CD4-positive, alpha-beta T cell (primary cell): Measurements from ENCODE around the gene ACTN1. TPM values are rescaled to one million over a fixed set of nuclear protein-coding genes. Genes with fewer than 3 reads are reported as not detected.

Experiments
- ATAC-seq: fragments of 200-7000 bp; cut with Tn5 transposase; one replicate; pipeline ENCODE4 v1.10.0; 2022; ENCODE audit warnings: mild to moderate bottlenecking; ENCODE audit not compliant: poor library complexity
- CTCF ChIA-PET: fragments of 350-600 bp; sonication (Branson Sonifier 250); formaldehyde crosslinking; loops from one replicate; lab custom pipeline; 2021; ENCODE audit warnings: antibody characterized with exemption, inconsistent platforms; lab: Charles Lee
- POLR2A ChIA-PET: fragments of 350-600 bp; sonication (Branson Sonifier 250); formaldehyde crosslinking; loops from one replicate; lab custom pipeline; 2021; ENCODE audit warnings: antibody characterized with exemption, inconsistent platforms; lab: Charles Lee
- DNase-seq, 14 experiments: peaks; one replicate each; pipeline ENCODE4 v3.0.0-alpha.2; 2013 to 2020; ENCODE audit warnings: mixed read lengths in 2 of 14
- H3K27ac ChIP-seq, 2 donors: one replicate each; pipeline versions ENCODE4 v1.5.1 to v1.7.0; 2013; ENCODE audit warnings: low read length in 2 of 2, low read depth in 1 of 2, mild to moderate bottlenecking in 1 of 2
- H3K27me3 ChIP-seq, 2 experiments: 1 replicate in 1 of 2; 2 replicates in 1 of 2; pipeline versions ENCODE4 v1.6.1 to v1.7.0; 2013; ENCODE audit warnings: low read length in 2 of 2, control low read depth in 1 of 2, mild to moderate bottlenecking in 1 of 2, moderate library complexity in 1 of 2; ENCODE audit not compliant: insufficient read depth in 2 of 2, control insufficient read depth in 1 of 2
- H3K36me3 ChIP-seq: one replicate; pipeline ENCODE4 v1.6.1; 2013; ENCODE audit warnings: low read length, control low read depth; ENCODE audit not compliant: insufficient read depth
- H3K4me1 ChIP-seq: one replicate; pipeline ENCODE4 v1.6.1; 2013; ENCODE audit warnings: low read length, control low read depth; ENCODE audit not compliant: insufficient read depth
- H3K4me3 ChIP-seq: one replicate; pipeline ENCODE4 v1.5.1; 2013; ENCODE audit warnings: mild to moderate bottlenecking, low read length, moderate library complexity
- H3K9me3 ChIP-seq, 2 experiments: 1 replicate in 1 of 2; 2 replicates in 1 of 2; pipeline versions ENCODE4 v1.6.1 to v1.7.0; 2013; ENCODE audit warnings: low read length in 2 of 2, mild to moderate bottlenecking in 2 of 2, control low read depth in 1 of 2, moderate library complexity in 1 of 2; ENCODE audit not compliant: control insufficient read depth in 1 of 2, insufficient read depth in 1 of 2
- H3K27ac Mint-ChIP-seq: one replicate; pipeline ENCODE4 v1.8.0; 2020; ENCODE audit warnings: mixed read lengths
- H3K27me3 Mint-ChIP-seq: one replicate; pipeline ENCODE4 v1.8.0; 2021; ENCODE audit warnings: mixed read lengths
- H3K36me3 Mint-ChIP-seq: one replicate; pipeline ENCODE4 v1.8.0; 2021; ENCODE audit warnings: low read depth, mixed read lengths
- H3K4me1 Mint-ChIP-seq: one replicate; pipeline ENCODE4 v1.8.0; 2021; ENCODE audit warnings: low read depth, mixed read lengths
- H3K4me3 Mint-ChIP-seq: one replicate; pipeline ENCODE4 v1.8.0; 2020; ENCODE audit warnings: mild to moderate bottlenecking, mixed read lengths
- H3K9me3 Mint-ChIP-seq: one replicate; pipeline ENCODE4 v1.8.0; 2020; ENCODE audit warnings: mixed read lengths
- CTCF ChIP-seq: fragments of 200-600 bp; IDR thresholded peaks from one replicate; pipeline ENCODE4 v1.8.0; 2022; ENCODE audit warnings: antibody characterized with exemption, mild to moderate bottlenecking
- intact Hi-C, 2 experiments: fragments of 100-400 bp; cut with DNase I in 1 of 2; cut with micrococcal nuclease in 1 of 2; formaldehyde crosslinking; loops; one replicate each; pipeline versions ENCODE4 v1.15.1 to v1.9.0; 2023 to 2025; cut with DNase I, micrococcal nuclease
- total RNA-seq, 174 experiments: library from RNA in 2 of 174; stranded (reverse) in 2 of 174; gene quantifications; one replicate each; pipeline ENCODE4 v1.2.3 and lab custom pipeline; 2021 to 2026

ACTN1 gene
- total RNA-seq, 2 experiments from 2014 or later, result 128 to 143 TPM

- no peak overlapping the region for H3K27ac Mint-ChIP-seq
- H3K4me1 Mint-ChIP-seq, result no peaks in the 10 kb centered on the region
- no peaks in the 10 kb centered on the region for H3K27me3 Mint-ChIP-seq
- peaks cover 5% of the 10 kb centered on the region for H3K4me1 ChIP-seq
- ATAC-seq, result no peak
- CTCF ChIA-PET, result no interaction called here
- H3K4me3 ChIP-seq, result no peak overlapping the region
- H3K36me3 Mint-ChIP-seq, result no peaks in the 10 kb centered on the region
- POLR2A ChIA-PET, result no interaction called here
- no peak overlapping the region for H3K4me3 Mint-ChIP-seq
- no peaks in the 10 kb centered on the region for H3K36me3 ChIP-seq
- no peak for DNase-seq
- TF ChIP-seq CTCF, result no peak
- intact Hi-C loops, result loop anchor here (2.0 to 5.0 kb wide), 2 partner anchors 91 to 93 kb away; no protein-coding TSS in a partner anchor
- H3K9me3 ChIP-seq, result no peaks in the 10 kb centered on the region
- no peaks in the 10 kb centered on the region for H3K27me3 ChIP-seq
- H3K9me3 Mint-ChIP-seq, result no peaks in the 10 kb centered on the region
- no peak overlapping the region for H3K27ac ChIP-seq
These were observed 24.5 kb upstream of the ACTN1 start for GRCh38 chr14:69003626-69004025.

GRCh38 chr14:69002069-69002468 lies 23.0 kb upstream of the ACTN1 start:
- DNase-seq (peak in 4 of 14 experiments; percentile 23 to 48 (median 38)), ATAC-seq (no peak)
- Histone ChIP-seq H3K4me1 (peaks cover 5% of the 10 kb centered on the region), H3K36me3 (no peaks in the 10 kb centered on the region), H3K9me3 (no peaks in the 10 kb centered on the region), H3K27me3 (no peaks in the 10 kb centered on the region), H3K27ac (no peak overlapping the region), H3K4me3 (no peak overlapping the region)
- Mint-ChIP-seq H3K4me1 (no peaks in the 10 kb centered on the region), H3K27ac (no peak overlapping the region), H3K27me3 (no peaks in the 10 kb centered on the region), H3K36me3 (no peaks in the 10 kb centered on the region), H3K4me3 (no peak overlapping the region), H3K9me3 (no peaks in the 10 kb centered on the region)
- ChIA-PET CTCF (interaction anchor here (2.9 kb wide), 1 partner anchor 91 kb away, joined by 10 read pairs; no protein-coding TSS in a partner anchor), POLR2A (interaction anchor here (1.7 kb wide), 1 partner anchor 22 kb away, joined by 4 read pairs; no protein-coding TSS in a partner anchor)
- intact Hi-C loops, result loop anchor here (2.0 to 5.0 kb wide), 2 partner anchors 90 to 91 kb away; no protein-coding TSS in a partner anchor
- no peak for TF ChIP-seq CTCF

- H3K4me1 ChIP-seq, result peaks cover 5% of the 10 kb centered on the region
- ChIA-PET POLR2A (interaction anchor here (1.7 kb wide), 1 partner anchor 21 kb away, joined by 4 read pairs; no protein-coding TSS in a partner anchor), CTCF (interaction anchor here (2.9 kb wide), 1 partner anchor 90 kb away, joined by 10 read pairs; no protein-coding TSS in a partner anchor)
- no peak overlapping the region for H3K4me3 ChIP-seq
- intact Hi-C loops, result loop anchor here in 1 of 2 experiments (5.0 kb wide), 1 partner anchor 89 kb away; no protein-coding TSS in a partner anchor
- TF ChIP-seq CTCF, result no peak
- Mint-ChIP-seq H3K4me1 (no peaks in the 10 kb centered on the region), H3K27me3 (no peaks in the 10 kb centered on the region), H3K27ac (no peak overlapping the region), H3K4me3 (no peak overlapping the region), H3K9me3 (no peaks in the 10 kb centered on the region), H3K36me3 (no peaks in the 10 kb centered on the region)
- no peaks in the 10 kb centered on the region for H3K27me3 ChIP-seq
- DNase-seq, result no peak
- no peaks in the 10 kb centered on the region for H3K9me3 ChIP-seq
- ATAC-seq, result no peak
- H3K27ac ChIP-seq, result no peak overlapping the region
- no peaks in the 10 kb centered on the region for H3K36me3 ChIP-seq
These were observed 22.3 kb upstream of the ACTN1 start for GRCh38 chr14:69001375-69001774.
